Neutrophil (primary cell): Measurements from ENCODE around the gene MMP24.

Source experiments
- H3K27ac ChIP-seq: fragments of 200-600 bp; sonication (generic); 2 replicates; pipeline ENCODE4 v1.5.1; 2016; ENCODE audit warnings: mild to moderate bottlenecking, moderate library complexity
- H3K27me3 ChIP-seq: fragments of 200-600 bp; sonication (generic); 2 replicates; pipeline ENCODE4 v1.6.0; 2016; ENCODE audit warnings: mild to moderate bottlenecking
- H3K36me3 ChIP-seq: fragments of 200-600 bp; sonication (generic); 2 replicates; pipeline ENCODE4 v1.5.1; 2017
- H3K4me1 ChIP-seq, 2 experiments: fragments of 200-600 bp in 1 of 2; sonication (generic) in 1 of 2; 1 replicate in 1 of 2; 2 replicates in 1 of 2; pipeline versions ENCODE4 v1.5.1 to v1.6.1; 2013 to 2016; ENCODE audit warnings: low read depth in 1 of 2, low read length in 1 of 2, mild to moderate bottlenecking in 1 of 2, moderate library complexity in 1 of 2; ENCODE audit not compliant: control insufficient read depth in 1 of 2, insufficient read depth in 1 of 2
- H3K4me3 ChIP-seq, 2 experiments: fragments of 200-600 bp in 1 of 2; sonication (generic) in 1 of 2; 1 replicate in 1 of 2; 2 replicates in 1 of 2; pipeline ENCODE4 v1.5.1; 2013 to 2016; ENCODE audit warnings: low read depth in 1 of 2, low read length in 1 of 2, mild to moderate bottlenecking in 1 of 2, moderate library complexity in 1 of 2
- H3K9me3 ChIP-seq: fragments of 200-600 bp; sonication (generic); 2 replicates; pipeline ENCODE4 v1.5.1; 2016
- TF ChIP-seq, protein P1 (sequence below): fragments of 200-600 bp; sonication (generic); IDR thresholded peaks from 2 replicates; pipeline ENCODE4 v1.5.1; 2016; ENCODE audit warnings: antibody characterized with exemption

Gene MMP24

DNA sequence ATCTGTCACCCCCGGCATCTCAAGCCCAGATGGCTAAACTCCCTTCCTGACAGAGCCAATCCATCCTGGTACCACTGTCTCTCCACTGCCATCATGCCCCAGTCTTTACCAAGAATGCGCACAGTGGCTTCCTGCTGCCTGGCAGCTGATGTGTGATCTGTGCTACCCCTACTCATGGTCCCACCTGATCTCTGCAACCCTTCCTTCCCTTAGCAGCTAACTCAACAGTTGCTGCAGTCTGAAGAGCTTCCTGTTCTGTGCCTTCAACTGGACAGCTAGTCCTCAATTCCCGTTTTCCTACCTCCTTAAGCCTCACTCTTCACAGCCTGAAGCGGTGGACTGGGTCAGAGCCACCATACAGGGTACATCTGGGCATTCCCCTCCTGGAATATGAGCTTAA, 73.3 kb downstream of the MMP24 start:
- H3K9me3 ChIP-seq, result no peaks in the 10 kb centered on the region
- no peaks in the 10 kb centered on the region for H3K27me3 ChIP-seq
- no peak overlapping the region for H3K27ac ChIP-seq
- TF ChIP-seq, protein P1, sequence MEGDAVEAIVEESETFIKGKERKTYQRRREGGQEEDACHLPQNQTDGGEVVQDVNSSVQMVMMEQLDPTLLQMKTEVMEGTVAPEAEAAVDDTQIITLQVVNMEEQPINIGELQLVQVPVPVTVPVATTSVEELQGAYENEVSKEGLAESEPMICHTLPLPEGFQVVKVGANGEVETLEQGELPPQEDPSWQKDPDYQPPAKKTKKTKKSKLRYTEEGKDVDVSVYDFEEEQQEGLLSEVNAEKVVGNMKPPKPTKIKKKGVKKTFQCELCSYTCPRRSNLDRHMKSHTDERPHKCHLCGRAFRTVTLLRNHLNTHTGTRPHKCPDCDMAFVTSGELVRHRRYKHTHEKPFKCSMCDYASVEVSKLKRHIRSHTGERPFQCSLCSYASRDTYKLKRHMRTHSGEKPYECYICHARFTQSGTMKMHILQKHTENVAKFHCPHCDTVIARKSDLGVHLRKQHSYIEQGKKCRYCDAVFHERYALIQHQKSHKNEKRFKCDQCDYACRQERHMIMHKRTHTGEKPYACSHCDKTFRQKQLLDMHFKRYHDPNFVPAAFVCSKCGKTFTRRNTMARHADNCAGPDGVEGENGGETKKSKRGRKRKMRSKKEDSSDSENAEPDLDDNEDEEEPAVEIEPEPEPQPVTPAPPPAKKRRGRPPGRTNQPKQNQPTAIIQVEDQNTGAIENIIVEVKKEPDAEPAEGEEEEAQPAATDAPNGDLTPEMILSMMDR, result no peak
- no peak overlapping the region for H3K4me3 ChIP-seq
- H3K4me1 ChIP-seq, result peaks cover 4 to 8% of the 10 kb centered on the region in 2 experiments
- no peaks in the 10 kb centered on the region for H3K36me3 ChIP-seq

DNA sequence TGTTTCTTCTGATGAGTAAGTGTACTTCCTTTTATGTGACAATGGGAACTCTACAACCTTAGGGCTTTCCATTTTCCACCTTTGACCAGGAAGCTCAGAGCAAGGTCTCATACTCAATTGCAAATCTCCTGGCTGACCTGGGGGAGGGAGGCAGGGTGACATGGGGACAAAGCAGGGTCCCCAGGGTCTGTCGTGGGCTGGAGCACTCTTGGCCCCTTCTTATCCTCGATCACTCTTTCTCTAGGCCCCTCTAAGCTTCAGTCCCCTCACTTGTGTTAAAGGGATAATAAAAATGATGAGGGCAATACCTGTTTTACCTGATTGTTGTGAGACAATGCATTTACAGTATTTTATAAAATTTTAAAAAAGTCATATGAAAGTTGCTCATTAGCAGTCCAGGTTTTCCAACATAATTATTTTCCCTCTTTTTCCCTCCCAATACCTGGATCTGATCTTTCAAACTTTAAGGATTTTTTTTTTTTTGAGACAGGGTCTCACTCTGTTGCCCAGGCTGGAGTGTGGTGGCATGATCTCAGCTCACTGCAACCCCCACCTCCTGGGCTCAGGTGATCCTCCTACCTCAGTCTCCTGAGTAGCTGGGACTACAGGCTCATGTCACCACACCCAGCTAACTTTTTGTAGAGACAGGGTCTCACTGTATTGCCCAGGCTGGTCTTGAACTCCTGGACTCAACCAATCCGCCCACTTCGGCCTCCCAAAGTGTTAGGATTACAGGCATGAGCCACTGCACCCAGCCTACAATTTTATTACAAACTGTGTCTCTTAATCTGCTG, 74.2 kb downstream of the MMP24 start:
- Histone ChIP-seq H3K4me3 (no peak overlapping the region), H3K36me3 (no peaks in the 10 kb centered on the region), H3K4me1 (peaks cover 4 to 8% of the 10 kb centered on the region in 2 experiments), H3K27me3 (no peaks in the 10 kb centered on the region), H3K27ac (no peak overlapping the region), H3K9me3 (no peaks in the 10 kb centered on the region)
- TF ChIP-seq, protein P1, result no peak

DNA sequence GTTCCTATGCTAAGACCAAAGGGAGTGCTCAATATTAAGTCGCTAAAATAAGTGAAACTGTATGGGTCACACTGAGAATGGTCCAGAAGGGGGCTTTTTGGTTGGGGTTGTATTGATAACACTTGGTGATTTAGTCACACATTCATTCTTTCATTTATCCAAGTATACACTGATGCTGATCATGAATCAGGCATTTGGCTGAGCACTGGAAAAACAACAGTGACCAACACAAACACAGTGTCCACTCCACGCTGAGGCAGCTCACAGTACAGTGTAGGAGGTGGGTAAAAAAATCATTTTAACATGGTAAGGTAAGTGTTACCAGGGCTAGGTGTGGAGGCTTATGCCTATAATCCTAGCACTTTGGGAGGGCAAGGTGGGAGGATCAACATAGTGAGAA, 74.9 kb downstream of the MMP24 start:
- Histone ChIP-seq H3K27me3 (no peaks in the 10 kb centered on the region), H3K4me1 (peaks cover 4 to 8% of the 10 kb centered on the region in 2 experiments)
- TF ChIP-seq, protein P1, result no peak

DNA sequence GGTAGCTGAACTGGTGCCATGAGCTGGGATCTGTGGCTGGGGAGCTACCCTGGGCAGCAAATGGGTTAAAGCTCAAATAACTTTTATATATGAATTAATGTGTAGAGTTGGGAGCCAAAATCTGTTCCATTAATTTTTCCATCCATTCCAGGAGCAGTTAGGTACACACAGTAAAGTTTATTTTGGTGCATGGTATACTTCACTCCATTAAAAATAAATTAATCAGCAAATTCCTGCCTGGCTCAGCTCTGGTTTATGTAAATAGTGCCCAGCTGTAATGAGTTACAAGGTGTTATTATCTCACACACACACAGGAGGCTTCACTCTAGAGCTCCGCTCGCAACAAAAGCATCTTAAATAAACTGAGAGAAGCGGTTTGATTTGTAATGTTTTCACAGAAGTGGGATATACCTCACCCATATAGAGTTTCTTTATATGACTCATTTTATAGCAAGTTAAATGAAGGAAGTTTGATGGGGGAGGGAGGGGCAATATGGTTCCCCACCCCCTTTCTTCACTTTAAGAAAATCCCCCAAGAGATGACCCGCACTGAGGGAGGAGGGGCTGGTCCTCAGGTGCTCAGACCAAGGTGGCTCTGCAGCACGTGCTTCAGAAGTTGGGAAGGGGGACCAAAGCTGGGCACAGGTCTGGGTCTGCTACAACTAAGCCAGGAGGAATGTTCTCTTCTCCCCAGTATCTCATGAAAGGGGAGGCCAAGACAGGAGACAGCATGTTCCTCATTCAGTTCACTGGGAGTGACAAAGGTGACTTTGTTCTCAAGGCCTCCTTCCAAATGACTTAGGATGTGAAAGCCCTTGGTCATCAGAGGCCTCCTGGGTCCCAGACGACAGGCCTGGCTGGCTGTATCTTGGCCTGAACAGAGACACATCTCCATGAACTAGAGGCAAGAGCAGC, 76.2 kb downstream of the MMP24 start:
- Histone ChIP-seq H3K4me1 (peaks cover 8 to 10% of the 10 kb centered on the region in 2 experiments), H3K27ac (no peak overlapping the region)
- TF ChIP-seq, protein P1, result no peak

More for the DNA sequence above, 74.9 kb downstream of the MMP24 start:
- Histone ChIP-seq H3K9me3 (no peaks in the 10 kb centered on the region), H3K27ac (no peak overlapping the region), H3K36me3 (no peaks in the 10 kb centered on the region), H3K4me3 (no peak overlapping the region)

DNA sequence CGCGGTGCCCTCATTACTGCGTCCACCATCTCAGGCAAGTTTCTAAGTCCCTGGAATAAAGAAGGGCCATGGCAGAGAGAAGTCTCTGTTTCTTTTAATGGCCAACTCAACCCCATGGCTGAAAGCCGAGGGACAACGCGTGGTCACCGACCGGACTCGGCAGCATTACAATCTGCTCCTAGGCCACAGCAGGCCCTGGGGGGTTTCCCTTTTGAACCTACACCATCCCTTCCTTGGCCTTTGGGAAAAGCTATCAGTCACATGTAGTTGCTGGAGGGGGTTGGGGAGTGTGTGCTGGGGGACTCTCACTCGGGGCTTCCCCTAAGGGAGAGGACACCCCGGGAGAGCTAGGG, 76.9 kb downstream of the MMP24 start:
- TF ChIP-seq, protein P1, result no peak
- Histone ChIP-seq H3K27me3 (no peaks in the 10 kb centered on the region), H3K27ac (no peak overlapping the region), H3K4me3 (no peak overlapping the region), H3K36me3 (no peaks in the 10 kb centered on the region), H3K4me1 (peaks cover 8 to 10% of the 10 kb centered on the region in 2 experiments), H3K9me3 (no peaks in the 10 kb centered on the region)

More for the DNA sequence above, 76.2 kb downstream of the MMP24 start:
- Histone ChIP-seq H3K27me3 (no peaks in the 10 kb centered on the region), H3K9me3 (no peaks in the 10 kb centered on the region), H3K36me3 (no peaks in the 10 kb centered on the region), H3K4me3 (no peak overlapping the region)
